CD4-positive, alpha-beta T cell (primary cell): Measurements from ENCODE around the gene DCAF6. TPM values are rescaled to one million over a fixed set of nuclear protein-coding genes. Genes with fewer than 3 reads are reported as not detected.

ENCODE experiments used
- ATAC-seq: fragments of 200-7000 bp; cut with Tn5 transposase; one replicate; pipeline ENCODE4 v1.10.0; 2022; ENCODE audit warnings: mild to moderate bottlenecking; ENCODE audit not compliant: poor library complexity
- CTCF ChIA-PET: fragments of 350-600 bp; sonication (Branson Sonifier 250); formaldehyde crosslinking; loops from one replicate; lab custom pipeline; 2021; ENCODE audit warnings: antibody characterized with exemption, inconsistent platforms; lab: Charles Lee
- POLR2A ChIA-PET: fragments of 350-600 bp; sonication (Branson Sonifier 250); formaldehyde crosslinking; loops from one replicate; lab custom pipeline; 2021; ENCODE audit warnings: antibody characterized with exemption, inconsistent platforms; lab: Charles Lee
- DNase-seq, 14 experiments: peaks; one replicate each; pipeline ENCODE4 v3.0.0-alpha.2; 2013 to 2020; ENCODE audit warnings: mixed read lengths in 2 of 14
- H3K27ac ChIP-seq, 2 donors: one replicate each; pipeline versions ENCODE4 v1.5.1 to v1.7.0; 2013; ENCODE audit warnings: low read length in 2 of 2, low read depth in 1 of 2, mild to moderate bottlenecking in 1 of 2
- H3K27me3 ChIP-seq, 2 experiments: 1 replicate in 1 of 2; 2 replicates in 1 of 2; pipeline versions ENCODE4 v1.6.1 to v1.7.0; 2013; ENCODE audit warnings: low read length in 2 of 2, control low read depth in 1 of 2, mild to moderate bottlenecking in 1 of 2, moderate library complexity in 1 of 2; ENCODE audit not compliant: insufficient read depth in 2 of 2, control insufficient read depth in 1 of 2
- H3K36me3 ChIP-seq: one replicate; pipeline ENCODE4 v1.6.1; 2013; ENCODE audit warnings: low read length, control low read depth; ENCODE audit not compliant: insufficient read depth
- H3K4me1 ChIP-seq: one replicate; pipeline ENCODE4 v1.6.1; 2013; ENCODE audit warnings: low read length, control low read depth; ENCODE audit not compliant: insufficient read depth
- H3K4me3 ChIP-seq: one replicate; pipeline ENCODE4 v1.5.1; 2013; ENCODE audit warnings: mild to moderate bottlenecking, low read length, moderate library complexity
- H3K9me3 ChIP-seq, 2 experiments: 1 replicate in 1 of 2; 2 replicates in 1 of 2; pipeline versions ENCODE4 v1.6.1 to v1.7.0; 2013; ENCODE audit warnings: low read length in 2 of 2, mild to moderate bottlenecking in 2 of 2, control low read depth in 1 of 2, moderate library complexity in 1 of 2; ENCODE audit not compliant: control insufficient read depth in 1 of 2, insufficient read depth in 1 of 2
- H3K27ac Mint-ChIP-seq: one replicate; pipeline ENCODE4 v1.8.0; 2020; ENCODE audit warnings: mixed read lengths
- H3K27me3 Mint-ChIP-seq: one replicate; pipeline ENCODE4 v1.8.0; 2021; ENCODE audit warnings: mixed read lengths
- H3K36me3 Mint-ChIP-seq: one replicate; pipeline ENCODE4 v1.8.0; 2021; ENCODE audit warnings: low read depth, mixed read lengths
- H3K4me1 Mint-ChIP-seq: one replicate; pipeline ENCODE4 v1.8.0; 2021; ENCODE audit warnings: low read depth, mixed read lengths
- H3K4me3 Mint-ChIP-seq: one replicate; pipeline ENCODE4 v1.8.0; 2020; ENCODE audit warnings: mild to moderate bottlenecking, mixed read lengths
- H3K9me3 Mint-ChIP-seq: one replicate; pipeline ENCODE4 v1.8.0; 2020; ENCODE audit warnings: mixed read lengths
- CTCF ChIP-seq: fragments of 200-600 bp; IDR thresholded peaks from one replicate; pipeline ENCODE4 v1.8.0; 2022; ENCODE audit warnings: antibody characterized with exemption, mild to moderate bottlenecking
- intact Hi-C, 2 experiments: fragments of 100-400 bp; cut with DNase I in 1 of 2; cut with micrococcal nuclease in 1 of 2; formaldehyde crosslinking; loops; one replicate each; pipeline versions ENCODE4 v1.15.1 to v1.9.0; 2023 to 2025; cut with DNase I, micrococcal nuclease
- total RNA-seq, 174 experiments: library from RNA in 2 of 174; stranded (reverse) in 2 of 174; gene quantifications; one replicate each; pipeline ENCODE4 v1.2.3 and lab custom pipeline; 2021 to 2026

DCAF6 gene
- total RNA-seq, 2 experiments from 2014 or later: 13.3 to 13.6 TPM

- no peak for TF ChIP-seq CTCF
These were observed 161.5 kb downstream of the DCAF6 start for GRCh38 chr1:168097921-168098528.

GRCh38 chr1:168098534-168099320, 162.2 kb downstream of the DCAF6 start:
- POLR2A ChIA-PET: interaction anchor here (0.7 kb wide), 1 partner anchor 8 kb away, joined by 3 read pairs; no protein-coding TSS in a partner anchor
- no peak overlapping the region for H3K27ac Mint-ChIP-seq

More at GRCh38 chr1:168097921-168098528, 161.5 kb downstream of the DCAF6 start:
- no peaks in the 10 kb centered on the region for H3K9me3 Mint-ChIP-seq
- POLR2A ChIA-PET: interaction anchor here (0.7 kb wide), 1 partner anchor 9 kb away, joined by 3 read pairs; no protein-coding TSS in a partner anchor
- H3K4me1 Mint-ChIP-seq: no peaks in the 10 kb centered on the region
- Histone ChIP-seq H3K36me3 (no peaks in the 10 kb centered on the region), H3K9me3 (no peaks in the 10 kb centered on the region), H3K27me3 (no peaks in the 10 kb centered on the region), H3K4me1 (no peaks in the 10 kb centered on the region), H3K4me3 (no peak overlapping the region), H3K27ac (no peak overlapping the region)
- no peaks in the 10 kb centered on the region for H3K36me3 Mint-ChIP-seq
- intact Hi-C loops: no loop called here
- no peak for ATAC-seq
- H3K27ac Mint-ChIP-seq: no peak overlapping the region
- no peak overlapping the region for H3K4me3 Mint-ChIP-seq
- no peak for DNase-seq
- CTCF ChIA-PET: no interaction called here
- H3K27me3 Mint-ChIP-seq: no peaks in the 10 kb centered on the region

GRCh38 chr1:168099337-168099801, 162.9 kb downstream of the DCAF6 start:
- no peaks in the 10 kb centered on the region for H3K4me1 ChIP-seq
- H3K27me3 Mint-ChIP-seq: no peaks in the 10 kb centered on the region
- POLR2A ChIA-PET: no interaction called here

More at GRCh38 chr1:168098534-168099320, 162.2 kb downstream of the DCAF6 start:
- H3K27me3 ChIP-seq: no peaks in the 10 kb centered on the region
- no peaks in the 10 kb centered on the region for H3K27me3 Mint-ChIP-seq
- CTCF ChIA-PET: no interaction called here
- ATAC-seq (no peak), DNase-seq (no peak)
- no peak overlapping the region for H3K4me3 ChIP-seq
- no peaks in the 10 kb centered on the region for H3K36me3 Mint-ChIP-seq
- H3K4me3 Mint-ChIP-seq: no peak overlapping the region
- H3K9me3 ChIP-seq: no peaks in the 10 kb centered on the region
- intact Hi-C loops: no loop called here
- no peaks in the 10 kb centered on the region for H3K4me1 ChIP-seq
- no peaks in the 10 kb centered on the region for H3K4me1 Mint-ChIP-seq
- no peaks in the 10 kb centered on the region for H3K9me3 Mint-ChIP-seq
- no peak overlapping the region for H3K27ac ChIP-seq
- no peak for TF ChIP-seq CTCF
- no peaks in the 10 kb centered on the region for H3K36me3 ChIP-seq

More at GRCh38 chr1:168099337-168099801, 162.9 kb downstream of the DCAF6 start:
- Mint-ChIP-seq H3K27ac (no peak overlapping the region), H3K4me3 (no peak overlapping the region), H3K9me3 (no peaks in the 10 kb centered on the region), H3K36me3 (no peaks in the 10 kb centered on the region), H3K4me1 (no peaks in the 10 kb centered on the region)
- no peaks in the 10 kb centered on the region for H3K27me3 ChIP-seq
- DNase-seq (no peak), ATAC-seq (no peak)
- intact Hi-C loops: no loop called here
- H3K9me3 ChIP-seq: no peaks in the 10 kb centered on the region
- H3K36me3 ChIP-seq: no peaks in the 10 kb centered on the region
- CTCF ChIA-PET: interaction anchor here (0.7 kb wide), 1 partner anchor 28 kb away, joined by 4 read pairs; no protein-coding TSS in a partner anchor
- no peak overlapping the region for H3K4me3 ChIP-seq
- no peak overlapping the region for H3K27ac ChIP-seq
- TF ChIP-seq CTCF: no peak
